ENCODE measurements around the gene LGR5. TPM values are rescaled to one million over a fixed set of nuclear protein-coding genes. Genes with fewer than 3 reads are reported as not detected.

The LGR5 gene
- total and polyA plus RNA-seq, 8 donors, result 0.06 to 0.17 (median 0.11) TPM; not detected in 4

- Histone ChIP-seq H3K36me3 (no peaks in the 10 kb centered on the region), H3K27ac (no peak overlapping the region), H3K4me1 (no peaks in the 10 kb centered on the region), H3K27me3 (no peaks in the 10 kb centered on the region), H3K4me3 (no peak overlapping the region), H3K9me3 (no peaks in the 10 kb centered on the region)
- intact Hi-C loops (cut with DNase I), result no loop called here
- FAIRE-seq (no peak), ATAC-seq (no peak), DNase-seq (no peak)
- 28 to 30% methylated on average over 2 of the region's 2 CpGs for WGBS, 2 donors
- no peak for TF ChIP-seq CTCF (IDR thresholded peaks at IDR 0.05)
Measured at GRCh38 chr12:71492604-71493003, 53.0 kb downstream of the LGR5 start.

GRCh38 chr12:71499834-71500233 is 60.2 kb downstream of the LGR5 start:
- ATAC-seq, result no peak
- TF ChIP-seq CTCF (IDR thresholded peaks at IDR 0.05), result no peak
- no peak for FAIRE-seq

GRCh38 chr12:71503579-71504391 is 64.2 kb downstream of the LGR5 start:
- intact Hi-C loops (cut with DNase I), result no loop called here
- no peak for DNase-seq
- Histone ChIP-seq H3K27ac (no peak overlapping the region), H3K9me3 (no peaks in the 10 kb centered on the region), H3K36me3 (no peaks in the 10 kb centered on the region), H3K4me1 (no peaks in the 10 kb centered on the region), H3K4me3 (no peak overlapping the region), H3K27me3 (no peaks in the 10 kb centered on the region)
- ATAC-seq, result no peak
- no peak for TF ChIP-seq CTCF (IDR thresholded peaks at IDR 0.05)
- 34 to 35% methylated on average over 3 of the region's 3 CpGs for WGBS, 2 donors
- no peak for FAIRE-seq

More at GRCh38 chr12:71499834-71500233, 60.2 kb downstream of the LGR5 start:
- intact Hi-C loops (cut with DNase I), result no loop called here
- 86 to 87% methylated on average over 4 of the region's 4 CpGs for WGBS, 2 donors
- Histone ChIP-seq H3K4me1 (no peaks in the 10 kb centered on the region), H3K36me3 (no peaks in the 10 kb centered on the region), H3K9me3 (no peaks in the 10 kb centered on the region), H3K27ac (no peak overlapping the region), H3K4me3 (no peak overlapping the region), H3K27me3 (no peaks in the 10 kb centered on the region)
- DNase-seq, result no peak

- Histone ChIP-seq H3K9me3 (no peaks in the 10 kb centered on the region), H3K27ac (no peak overlapping the region), H3K27me3 (no peaks in the 10 kb centered on the region), H3K4me3 (no peak overlapping the region), H3K36me3 (no peaks in the 10 kb centered on the region), H3K4me1 (no peaks in the 10 kb centered on the region)
- FAIRE-seq (no peak), DNase-seq (no peak), ATAC-seq (no peak)
- TF ChIP-seq CTCF (IDR thresholded peaks at IDR 0.05), result no peak
- intact Hi-C loops (cut with DNase I), result no loop called here
- WGBS, 2 donors, result 68 to 71% methylated on average over 3 of the region's 3 CpGs
Measured at GRCh38 chr12:71504476-71504875, 64.9 kb downstream of the LGR5 start.

GRCh38 chr12:71509705-71510104 is 70.1 kb downstream of the LGR5 start:
- Histone ChIP-seq H3K27ac (no peak overlapping the region), H3K4me1 (no peaks in the 10 kb centered on the region), H3K9me3 (no peaks in the 10 kb centered on the region), H3K4me3 (no peak overlapping the region), H3K36me3 (no peaks in the 10 kb centered on the region), H3K27me3 (no peaks in the 10 kb centered on the region)
- intact Hi-C loops (cut with DNase I), result no loop called here
- FAIRE-seq, result no peak
- no peak for ATAC-seq
- no peak for DNase-seq
- WGBS, 2 donors, result 65 to 74% methylated on average over 3 of the region's 3 CpGs
- TF ChIP-seq CTCF (IDR thresholded peaks at IDR 0.05), result no peak
